Activated CD8-positive, alpha-beta memory T cell treated with anti-CD3 and anti-CD28 coated beads for 1 hour (primary cell): ENCODE data around the gene PRM2.
"Not testable (repeated sequence)": the region's sequence is repeated elsewhere in the genome, so short reads cannot be mapped to it uniquely, and the experiment has no call there.

Experiments used
- DNase-seq, 2 donors: peaks; one replicate each; pipeline ENCODE4 v3.0.0-alpha.2; 2020; ENCODE audit warnings: low read depth in 1 of 2; ENCODE audit errors: extremely low read depth in 1 of 2

The PRM2 gene

GRCh38 chr16:11290102-11290893 lies 14.0 kb upstream of the PRM2 start:
- no peak for DNase-seq

GRCh38 chr16:11289696-11290095 lies 13.4 kb upstream of the PRM2 start:
- not testable (repeated sequence) for DNase-seq

GRCh38 chr16:11289202-11289601 lies 12.9 kb upstream of the PRM2 start:
- DNase-seq: no peak

GRCh38 chr16:11285842-11286241 lies 9.6 kb upstream of the PRM2 start:
- no peak for DNase-seq

- DNase-seq: no peak
These were observed 7.6 kb upstream of the PRM2 start for GRCh38 chr16:11283820-11284248.

GRCh38 chr16:11280616-11281522 lies 4.6 kb upstream of the PRM2 start, which contains the start of gene PRM1:
Gene PRM1 (minus strand): TSS chr16:11281330. CDS start chr16:11281238, 92 bp downstream.
- no peak for DNase-seq

- DNase-seq: no peak
These were observed 2.7 kb upstream of the PRM2 start for GRCh38 chr16:11278681-11279628.

- no peak for DNase-seq
These were observed 1.5 kb upstream of the PRM2 start for GRCh38 chr16:11277607-11278337.

GRCh38 chr16:11276896-11277593 lies 765 bp upstream of the PRM2 start:
- no peak for DNase-seq

GRCh38 chr16:11274964-11275363 lies 1.3 kb downstream of the PRM2 start:
- DNase-seq: no peak

- no peak for DNase-seq
These were observed 2.5 kb downstream of the PRM2 start for GRCh38 chr16:11273721-11274324.

GRCh38 chr16:11272921-11273720 lies 3.2 kb downstream of the PRM2 start, which contains the start of gene PRM3:
Gene PRM3 (minus strand): TSS chr16:11273629. CDS start chr16:11273595, 34 bp downstream.
- no peak for DNase-seq

- no peak for DNase-seq
These were observed 3.8 kb downstream of the PRM2 start for GRCh38 chr16:11272484-11272883.

GRCh38 chr16:11271610-11272009 lies 4.7 kb downstream of the PRM2 start:
- DNase-seq: no peak

- DNase-seq: no peak
These were observed 5.6 kb downstream of the PRM2 start for GRCh38 chr16:11270602-11271162.

- no peak for DNase-seq
These were observed 7.3 kb downstream of the PRM2 start, which contains the start of gene TNP2 for GRCh38 chr16:11268921-11269375. Gene TNP2 (minus strand): TSS chr16:11269325. CDS start chr16:11269262, 63 bp downstream.

- DNase-seq: no peak
These were observed 11.2 kb downstream of the PRM2 start for GRCh38 chr16:11265124-11265523.
